Measurements from ENCODE around the gene PPP1R15B.
"Not testable (repeated sequence)": the region's sequence is repeated elsewhere in the genome, so short reads cannot be mapped to it uniquely, and the experiment has no call there.

Gene PPP1R15B

DNA sequence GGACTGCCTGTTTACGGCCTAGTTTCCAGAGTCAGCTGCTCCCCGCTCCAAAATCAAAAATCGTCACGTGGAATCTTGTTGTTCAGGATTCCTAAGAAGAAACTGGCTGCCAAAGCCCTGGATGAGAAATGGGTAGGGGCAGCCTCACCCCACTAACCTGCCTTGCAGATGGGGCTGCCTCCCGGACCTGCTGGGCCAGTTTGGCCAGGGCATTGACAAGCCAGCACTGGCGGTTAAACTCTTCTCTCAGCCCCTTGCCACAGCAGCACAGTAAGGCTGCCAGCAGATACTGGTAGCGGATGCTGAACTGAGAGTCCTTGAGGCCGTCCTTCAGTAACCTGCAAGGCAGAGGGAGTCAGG lies 31.6 kb upstream of the PPP1R15B start:
- DNase-seq: no peak

DNA sequence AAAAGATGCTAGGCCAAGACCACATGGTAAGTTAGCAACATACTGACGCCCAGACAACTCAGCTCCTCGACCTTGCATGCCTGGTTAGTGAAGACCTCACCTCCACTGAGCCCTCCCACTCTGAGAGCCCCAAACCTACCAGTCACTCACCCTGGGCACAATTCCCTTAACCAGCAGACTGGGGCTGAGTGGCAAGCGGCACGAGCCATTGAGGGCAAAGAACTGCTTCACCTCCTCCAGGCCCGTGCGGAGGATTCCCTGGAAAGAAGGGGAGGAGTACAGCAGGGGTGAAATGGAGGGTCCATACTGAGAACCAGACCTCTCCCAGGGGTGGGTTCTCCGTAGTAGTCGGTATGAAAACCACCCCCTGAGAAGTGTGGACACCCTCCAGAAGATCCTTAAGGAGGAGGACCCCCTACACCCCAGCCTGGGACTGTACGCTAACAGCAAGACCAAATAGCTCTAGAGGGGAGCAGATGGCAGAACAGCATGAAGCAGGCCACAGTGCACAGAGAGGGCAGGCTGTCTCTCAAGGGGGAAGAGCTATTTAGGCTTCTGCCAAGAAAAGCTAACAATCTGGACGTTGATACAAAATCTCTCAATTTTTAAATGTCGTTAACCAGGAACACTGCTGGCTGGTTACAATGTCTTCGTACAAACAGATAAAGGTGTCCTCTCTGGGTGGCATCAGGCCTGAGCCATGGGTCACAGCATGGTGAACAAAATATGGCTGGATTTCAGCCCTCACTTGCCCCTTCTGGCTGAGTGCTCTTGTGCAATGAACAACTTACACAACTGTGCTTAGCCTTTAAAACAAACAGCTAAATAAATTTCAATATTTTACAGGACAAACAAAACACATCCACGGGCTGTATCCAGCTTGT lies 31.0 kb upstream of the PPP1R15B start:
- no peak for DNase-seq

DNA sequence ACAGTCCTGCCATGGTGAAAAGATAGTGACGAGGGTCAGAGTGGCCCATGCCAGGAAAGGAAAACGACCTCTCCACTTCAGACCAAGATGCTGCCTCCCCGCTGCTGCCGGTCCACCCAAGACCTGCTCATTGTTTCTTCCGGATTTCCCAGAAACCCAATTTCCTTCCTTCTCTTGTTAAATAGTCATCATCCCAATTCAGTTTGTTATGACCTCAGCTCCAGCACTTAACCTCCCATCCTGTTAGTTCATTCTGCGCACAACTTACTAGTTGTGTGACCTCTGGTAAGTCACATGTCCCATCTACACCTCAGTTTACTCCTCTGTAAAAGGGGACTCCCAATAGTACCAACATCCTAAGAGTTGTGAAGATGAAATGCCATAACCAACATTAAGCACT lies 29.9 kb upstream of the PPP1R15B start:
- DNase-seq: no peak

DNA sequence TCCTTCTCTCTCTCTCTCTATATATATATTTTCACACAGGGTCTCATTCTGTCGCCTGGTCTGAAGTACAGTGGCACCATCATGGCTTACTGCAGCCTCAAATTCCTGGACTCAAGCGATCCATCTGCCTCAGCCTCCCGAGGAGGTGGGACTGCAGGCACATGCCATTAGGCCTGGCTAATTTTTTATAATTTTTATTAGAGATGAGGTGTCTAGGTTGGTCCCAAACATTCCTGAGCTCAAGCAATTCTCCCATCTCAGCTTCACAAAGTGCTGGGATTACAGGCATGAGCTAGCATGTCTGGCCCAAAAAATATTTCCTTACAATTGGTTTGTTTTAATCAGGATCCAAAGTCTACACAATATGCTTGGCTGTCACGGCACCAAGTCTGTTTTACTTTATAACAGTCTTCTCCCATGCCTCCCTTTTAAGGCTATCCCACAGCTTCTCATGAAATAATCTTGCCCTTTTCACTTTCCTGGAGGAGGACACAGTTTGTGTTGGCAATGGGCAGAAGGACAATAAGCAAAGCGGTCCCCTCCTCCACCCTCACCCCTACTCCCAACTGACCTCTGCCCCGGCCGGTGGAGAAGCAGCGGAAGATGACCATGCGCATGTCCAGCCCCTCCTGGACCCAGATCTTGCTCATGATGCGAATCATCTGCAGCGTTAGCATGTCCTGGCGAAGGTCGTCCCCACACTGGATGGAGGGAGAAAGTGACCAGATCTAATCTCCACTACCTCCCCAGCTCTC lies 28.2 kb upstream of the PPP1R15B start:
- no peak for DNase-seq

DNA sequence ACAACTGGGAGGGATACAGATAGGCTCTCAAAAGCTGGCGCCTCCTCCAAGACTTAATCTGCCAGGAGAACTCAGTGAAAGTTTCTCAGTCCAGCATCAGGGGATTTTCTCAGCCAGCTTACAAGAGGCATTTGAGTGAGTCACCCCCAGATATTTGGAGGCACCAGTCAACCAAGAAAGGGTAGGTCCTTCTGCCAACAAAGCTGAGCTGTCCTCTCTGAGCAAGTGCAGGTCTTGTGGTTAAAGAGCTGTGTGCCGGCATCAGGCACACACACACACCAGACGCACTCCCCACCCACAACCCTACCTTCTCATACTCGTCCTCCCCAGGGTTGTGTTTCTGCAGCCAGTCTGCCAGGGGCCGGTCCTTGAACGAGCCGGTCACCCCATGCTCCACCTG lies 27.0 kb upstream of the PPP1R15B start:
- no peak for DNase-seq

DNA sequence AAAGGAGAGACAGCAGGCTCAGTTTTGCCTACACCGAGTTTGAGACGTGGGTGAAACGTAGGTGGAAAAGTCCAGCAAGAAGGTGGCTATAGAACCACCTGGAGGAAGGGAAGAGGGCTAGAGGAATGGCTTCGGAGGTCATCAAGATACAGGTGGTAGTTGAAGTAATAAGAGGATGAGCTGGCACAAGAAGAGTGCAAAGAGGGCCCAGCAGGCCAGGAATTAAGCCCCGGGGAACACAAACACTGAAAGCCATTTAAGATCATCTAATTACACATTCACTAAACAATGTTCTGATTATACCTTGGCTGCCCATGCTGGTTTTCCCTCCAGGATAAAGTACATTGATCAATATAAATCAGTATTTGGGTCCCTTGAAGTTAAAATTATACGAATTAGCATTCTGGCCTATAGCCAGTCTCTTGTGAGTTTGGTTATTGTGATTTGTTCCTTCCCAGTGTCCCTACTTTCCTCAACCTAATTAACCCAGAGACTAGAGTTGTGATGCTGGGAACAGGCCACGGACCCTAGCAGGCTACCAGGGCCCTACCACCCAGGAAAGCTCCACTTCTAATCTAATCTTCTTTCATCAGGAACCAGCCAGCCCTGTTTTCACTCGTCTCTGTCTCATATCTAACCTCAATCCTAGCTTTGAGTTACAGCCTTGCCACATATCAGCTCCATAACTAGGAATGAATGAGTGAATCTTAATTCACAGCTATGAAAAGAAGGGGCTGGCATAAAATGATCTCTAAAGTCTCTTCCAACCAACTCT lies 26.4 kb upstream of the PPP1R15B start:
- DNase-seq: no peak

DNA sequence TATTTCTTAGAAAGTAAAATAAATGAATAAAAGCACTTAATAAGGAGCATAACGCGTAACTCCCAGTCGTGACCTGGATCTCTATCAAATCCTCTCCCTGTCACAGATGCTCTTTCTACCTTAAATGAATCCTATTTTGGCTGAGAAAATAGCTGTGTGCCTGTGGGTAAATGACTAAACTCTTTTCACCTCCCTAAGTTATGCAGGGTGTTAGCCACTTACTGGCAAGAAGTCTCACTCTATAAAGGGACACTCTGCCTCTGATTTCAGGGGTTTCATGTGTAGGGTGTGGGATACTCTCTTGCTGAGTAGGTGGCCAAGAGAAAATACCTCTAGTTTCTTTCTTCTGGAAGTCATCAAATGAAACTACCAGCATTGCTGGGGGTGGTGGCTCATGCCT lies 24.3 kb upstream of the PPP1R15B start:
- no peak for DNase-seq

DNA sequence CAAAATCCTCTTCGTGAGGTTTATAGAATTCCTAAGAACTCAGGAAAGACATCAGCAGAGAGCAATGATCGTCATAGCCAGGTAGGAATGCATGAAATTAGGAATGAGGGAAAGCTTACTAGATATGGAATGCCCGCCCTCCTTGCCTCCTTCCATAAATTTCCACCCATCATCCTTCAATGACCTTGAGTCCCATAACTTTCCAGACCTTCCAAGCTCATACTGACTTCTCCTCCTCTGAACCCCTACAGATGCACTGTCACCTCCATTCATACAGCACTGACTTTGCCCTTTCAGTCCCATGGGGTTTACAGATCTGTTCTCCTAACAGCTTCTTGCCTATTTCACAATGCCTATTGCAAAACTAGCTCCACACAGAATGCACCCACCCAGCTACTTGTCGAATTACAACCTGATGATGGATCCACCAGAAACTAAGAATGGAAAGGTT lies 23.8 kb upstream of the PPP1R15B start:
- no peak for DNase-seq

DNA sequence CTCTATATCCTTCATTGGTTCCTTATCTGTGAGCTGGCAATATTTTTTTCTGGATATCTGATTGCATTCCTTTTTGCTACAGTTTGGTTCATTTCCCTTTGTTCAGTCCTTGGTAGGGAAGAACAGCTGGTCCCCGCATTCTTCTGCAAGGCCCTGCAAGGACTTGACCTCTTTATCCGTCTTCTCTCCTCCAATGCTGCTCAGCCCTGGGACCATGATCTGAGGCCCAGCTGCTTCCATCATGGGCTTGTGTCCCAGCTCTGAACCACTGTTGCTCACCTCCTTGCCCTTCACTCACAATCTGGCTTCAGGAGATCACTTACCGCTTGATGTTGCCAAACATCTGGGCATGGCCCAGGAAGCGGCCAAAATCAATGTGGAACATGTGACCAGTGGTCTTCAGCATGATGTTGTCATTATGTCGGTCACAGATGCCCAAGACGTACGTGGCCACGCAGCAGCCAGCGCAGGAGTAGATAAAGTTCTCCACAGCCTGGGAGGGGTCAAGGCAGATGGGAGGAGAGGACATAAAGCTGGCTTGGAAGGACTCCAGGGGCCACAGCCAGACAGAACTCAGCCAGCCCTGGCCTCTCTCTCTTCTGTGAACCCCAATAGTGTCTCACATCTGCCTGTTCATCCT lies 22.6 kb upstream of the PPP1R15B start:
- DNase-seq: no peak

DNA sequence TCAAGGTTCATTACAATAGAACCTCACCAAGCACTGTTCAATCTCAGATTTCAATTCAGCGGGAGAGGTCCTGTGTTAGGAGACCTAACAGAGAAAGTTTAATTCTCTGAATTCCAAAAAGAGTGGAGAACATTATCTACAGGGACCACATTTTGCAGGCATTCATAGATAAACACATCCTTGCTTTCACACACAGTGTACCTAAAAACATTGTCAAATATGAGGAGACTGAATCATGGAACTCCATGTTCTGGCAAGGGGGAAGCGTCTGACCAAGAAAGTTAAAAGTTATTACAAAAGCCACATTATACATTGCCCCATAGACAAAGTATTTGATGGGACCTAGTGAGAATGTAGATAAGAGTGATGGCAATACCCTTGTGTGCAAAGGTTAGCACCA lies 21.1 kb upstream of the PPP1R15B start:
- no peak for DNase-seq

DNA sequence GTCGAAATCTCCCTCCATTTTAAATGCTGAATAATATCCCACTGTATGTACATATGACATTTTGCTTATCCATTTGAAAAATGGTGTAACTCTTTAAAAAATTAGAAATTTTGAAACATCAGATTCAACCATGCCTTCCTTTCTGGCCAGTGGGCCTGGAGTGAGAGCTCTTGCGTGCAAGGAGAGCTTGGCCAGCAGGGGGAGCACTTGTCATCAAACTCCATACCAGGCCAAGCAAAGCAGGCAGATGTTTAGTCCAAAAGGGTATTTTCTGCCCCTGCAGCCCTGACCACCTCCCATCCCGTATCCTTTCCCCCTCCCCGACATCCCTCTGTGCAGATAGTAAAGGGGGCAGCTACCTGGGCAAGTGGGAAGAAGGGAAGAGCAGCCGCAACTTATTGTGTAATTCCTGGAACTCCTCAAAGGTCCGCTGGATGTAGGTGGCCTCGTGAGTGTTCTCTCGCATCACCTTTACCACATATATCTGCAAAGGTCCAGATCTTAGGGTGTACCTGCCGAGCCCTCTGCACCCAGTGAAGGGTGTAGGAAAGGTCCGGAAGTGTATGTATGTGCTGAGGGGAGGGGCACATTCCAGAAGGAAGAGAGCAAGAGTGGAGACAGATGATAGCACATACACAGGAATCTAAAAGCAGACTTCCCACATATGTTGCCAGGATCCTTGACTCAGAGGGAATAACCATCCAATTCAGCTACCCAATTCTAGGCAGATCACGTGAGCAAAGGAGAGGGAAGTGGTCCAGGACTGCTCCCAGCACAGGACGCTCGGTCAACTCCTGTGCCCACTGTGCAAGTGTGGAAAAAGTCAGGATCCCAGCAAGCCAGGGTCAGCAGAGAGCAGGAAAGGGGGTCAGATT lies 19.9 kb upstream of the PPP1R15B start:
- DNase-seq: peak; percentile 61 to 82

DNA sequence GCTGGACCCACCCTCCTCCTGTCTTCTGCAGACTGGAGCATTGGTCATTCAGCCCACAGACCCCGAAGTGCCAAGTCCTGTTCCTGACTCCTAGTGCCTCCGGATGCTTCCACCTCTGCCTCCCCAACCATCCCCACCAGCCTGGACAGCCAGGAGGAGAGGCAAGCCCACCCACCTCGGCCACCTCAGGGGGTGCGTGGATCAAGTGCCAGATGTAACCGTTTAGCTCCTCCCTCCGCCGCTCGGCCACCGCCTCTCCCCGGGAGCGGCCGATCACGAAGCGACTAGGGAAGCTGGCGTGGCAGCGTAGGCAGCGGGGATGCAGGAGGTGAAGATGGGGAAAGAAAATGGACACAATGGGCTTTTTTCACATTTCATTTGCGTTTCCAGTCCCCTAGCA lies 18.1 kb upstream of the PPP1R15B start:
- no peak for DNase-seq

DNA sequence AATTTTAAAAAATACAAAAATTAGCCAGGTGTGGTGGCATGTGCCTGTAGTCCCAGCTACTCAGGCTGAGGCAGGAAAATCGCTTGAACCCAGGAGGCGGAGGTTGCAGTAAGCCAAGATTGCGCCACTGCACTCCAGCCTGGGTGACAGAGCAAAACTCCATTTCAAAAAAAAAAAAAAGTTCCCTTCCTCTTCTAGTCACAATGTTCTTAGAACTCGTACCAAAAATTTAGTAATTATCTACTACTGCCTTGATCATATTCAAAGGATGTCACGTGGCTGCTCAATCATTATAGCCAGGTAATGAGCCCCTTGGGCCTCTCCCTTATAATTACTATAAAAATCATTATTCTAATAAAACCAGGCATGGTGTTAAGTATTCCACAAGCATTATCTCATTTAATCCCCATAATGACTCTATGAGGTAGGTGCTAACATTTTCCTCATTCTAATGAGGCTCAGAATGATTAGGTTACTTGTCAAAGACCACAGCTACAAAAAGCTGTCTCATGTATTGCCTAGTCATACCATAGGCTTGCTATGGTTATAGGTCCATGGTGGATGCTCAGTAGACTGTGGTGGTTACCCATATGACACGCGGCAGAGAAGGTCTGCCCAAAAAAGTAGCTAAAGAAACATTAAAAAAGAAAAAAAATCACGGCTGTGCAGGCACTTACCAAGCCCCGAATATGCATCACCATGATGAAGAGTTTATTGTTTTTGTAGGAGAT lies 15.5 kb upstream of the PPP1R15B start:
- no peak for DNase-seq

DNA sequence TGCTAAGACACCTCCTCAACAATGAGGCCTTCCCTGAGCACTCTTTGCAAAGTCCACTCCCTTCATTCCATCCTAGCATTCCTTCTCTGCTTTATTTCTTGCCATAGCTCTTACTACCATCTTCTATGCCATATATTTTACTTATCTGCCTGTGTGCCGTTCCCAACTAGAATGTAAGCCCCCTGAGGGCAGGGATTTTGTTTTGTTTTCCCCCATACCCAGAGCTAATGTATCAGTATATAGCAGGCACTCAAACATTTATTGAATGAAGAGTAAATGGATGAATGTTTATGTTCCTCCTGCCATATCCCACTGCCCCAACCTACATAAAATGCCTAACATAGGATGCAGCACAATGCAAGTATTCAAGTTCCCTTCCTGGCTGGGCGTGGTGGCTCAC lies 14.9 kb upstream of the PPP1R15B start:
- no peak for DNase-seq

DNA sequence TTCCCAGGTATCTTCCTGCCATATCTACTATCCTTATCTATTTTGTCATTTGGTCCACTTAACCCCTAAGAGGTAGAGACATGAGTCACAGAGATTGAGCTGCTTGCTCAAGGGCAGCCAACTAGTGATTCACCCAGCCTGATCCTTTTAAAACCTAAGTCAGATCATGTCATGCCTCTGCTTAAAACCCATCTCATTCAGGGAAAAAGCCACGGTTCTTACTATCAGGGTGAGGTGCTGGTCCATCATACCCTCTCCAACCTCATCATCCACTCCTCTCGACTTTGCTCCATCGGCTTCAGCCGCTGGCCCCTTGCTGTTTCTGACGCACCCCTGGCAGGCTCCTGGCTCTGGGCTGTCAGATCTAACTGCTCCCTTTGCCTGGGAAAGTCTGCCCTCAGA lies 14.4 kb upstream of the PPP1R15B start:
- no peak for DNase-seq

DNA sequence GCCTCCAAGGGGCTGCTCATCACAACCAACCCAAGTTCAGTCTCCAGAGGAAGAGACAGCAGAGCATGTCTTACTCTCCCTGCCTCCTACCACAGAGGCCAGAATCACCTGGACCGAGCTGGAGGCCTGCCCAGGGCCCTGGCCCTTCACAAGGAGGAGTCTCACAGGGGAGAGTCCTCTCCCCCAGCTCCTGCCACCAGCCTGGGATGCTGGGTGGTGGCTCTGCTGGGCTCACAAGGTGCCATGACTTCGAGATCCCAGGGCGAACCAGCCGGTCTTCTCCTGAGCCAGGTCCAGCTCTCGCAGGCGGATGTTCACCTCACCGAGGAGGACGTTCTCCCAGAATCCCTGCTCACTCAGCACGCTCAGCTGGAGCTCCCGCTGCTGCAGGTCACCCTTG lies 13.0 kb upstream of the PPP1R15B start:
- no peak for DNase-seq

DNA sequence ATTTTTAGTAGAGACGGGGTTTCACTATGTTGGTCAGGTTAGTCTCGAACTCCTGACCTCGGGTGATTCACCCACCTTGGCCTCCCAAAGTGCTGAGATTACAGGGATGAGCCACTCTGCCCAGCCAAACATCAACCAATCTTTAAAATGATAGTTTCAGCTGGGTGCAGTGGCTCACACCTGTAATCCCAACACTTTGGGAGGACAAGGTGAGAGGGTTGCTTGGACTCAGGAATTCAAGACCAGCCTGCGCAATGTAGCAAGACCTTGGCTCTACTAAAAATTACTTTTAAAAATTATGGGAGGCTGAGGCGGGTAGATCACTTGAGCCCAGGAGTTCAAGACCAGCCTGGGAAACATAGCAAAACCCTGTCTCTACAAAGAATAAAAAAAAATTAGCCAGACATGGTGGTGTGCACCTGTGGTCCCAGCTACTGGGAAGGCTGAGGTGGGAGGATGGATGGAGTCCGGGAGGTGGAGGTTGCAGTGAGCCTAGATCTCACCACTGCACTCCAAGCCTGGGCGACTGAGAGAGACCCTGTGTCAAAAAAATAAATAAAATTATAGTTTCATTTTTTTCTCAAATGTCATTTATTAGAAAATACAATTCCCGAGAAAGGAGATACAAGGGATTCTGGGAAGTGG lies 10.6 kb upstream of the PPP1R15B start:
- DNase-seq: not testable (repeated sequence)

DNA sequence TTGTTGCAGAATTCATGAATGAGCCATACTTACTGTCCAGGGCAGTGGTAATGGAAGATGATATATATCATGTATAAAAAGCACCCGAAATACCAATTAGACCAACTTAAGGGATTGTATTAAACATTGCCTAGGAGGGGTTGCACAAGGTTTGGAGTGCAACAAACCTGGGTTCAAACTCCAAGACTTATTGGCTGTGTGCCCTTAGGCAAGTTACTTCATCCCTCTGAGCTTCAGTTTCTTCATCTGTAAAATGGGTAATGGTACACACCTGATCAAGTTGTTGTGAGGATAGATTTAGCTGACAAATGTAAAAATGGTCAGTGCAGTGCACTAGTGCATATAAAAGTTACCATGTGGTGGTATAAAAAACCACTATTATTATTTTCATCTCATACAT lies 9.8 kb upstream of the PPP1R15B start:
- DNase-seq: no peak

DNA sequence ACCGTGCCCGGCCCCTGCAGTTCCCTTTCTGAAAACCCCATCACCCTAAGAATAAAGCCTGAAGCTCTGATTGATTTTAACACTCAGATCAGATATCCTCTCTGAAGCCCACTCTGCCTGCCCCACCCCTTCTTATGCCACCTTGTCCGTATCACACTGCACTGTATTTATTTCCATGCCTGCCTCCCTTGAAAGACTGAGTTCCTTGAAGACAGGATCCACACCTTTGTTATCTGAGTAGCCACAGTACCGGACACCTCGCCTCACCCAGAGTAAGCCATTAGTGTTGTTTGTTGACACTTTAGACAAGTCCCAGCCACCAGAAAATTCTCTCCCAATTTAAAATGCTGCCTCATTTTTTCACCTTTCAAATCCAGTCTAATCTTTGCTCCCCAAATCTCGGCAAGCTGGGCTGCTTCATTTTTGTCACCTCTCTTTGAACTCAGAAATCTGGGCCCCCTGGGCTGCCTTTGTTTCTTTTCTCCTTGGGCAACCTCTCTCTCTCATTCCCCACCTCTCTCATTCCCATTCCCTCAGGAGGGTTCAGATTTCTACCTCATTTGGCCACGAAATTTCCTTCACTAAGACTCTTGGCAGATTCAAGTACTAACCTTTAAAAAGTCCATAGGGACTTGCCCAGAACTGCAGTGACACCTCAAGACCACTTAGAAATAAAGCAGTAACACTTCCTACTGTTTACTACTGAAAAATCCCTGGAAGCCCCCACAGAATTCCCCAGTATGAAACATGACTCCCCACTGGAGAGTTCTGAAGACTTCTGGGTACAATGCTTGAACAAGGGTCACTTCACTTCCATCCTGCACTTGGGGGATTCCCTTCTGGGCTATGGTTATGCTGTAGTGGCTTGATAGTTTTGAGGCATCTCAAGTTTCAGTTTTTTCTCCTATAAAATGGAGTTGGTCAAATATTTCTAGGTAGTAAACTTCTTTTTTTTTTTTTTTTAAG lies 8.7 kb upstream of the PPP1R15B start:
- DNase-seq: no peak

DNA sequence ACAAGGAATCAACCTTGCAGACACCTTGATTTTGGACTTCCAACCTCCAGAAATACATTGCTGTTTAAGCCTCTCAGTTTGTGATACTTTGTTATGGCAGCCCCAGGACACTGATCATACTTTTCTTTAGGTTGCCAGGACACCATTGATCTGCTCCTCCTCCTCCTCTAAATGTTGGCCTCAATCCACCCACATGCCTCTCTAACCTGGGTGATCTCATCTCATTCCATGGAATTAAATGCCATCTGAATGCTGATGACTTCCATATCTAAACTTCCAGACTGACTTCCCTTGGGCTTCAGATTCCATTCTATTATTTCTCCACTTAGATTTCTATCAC lies 7.4 kb upstream of the PPP1R15B start:
- DNase-seq: no peak
